ENCODE measurements around the gene NXN. TPM values are rescaled to one million over a fixed set of nuclear protein-coding genes. Genes with fewer than 3 reads are reported as not detected.

Gene NXN
- total and polyA plus RNA-seq, 2 donors (not counting 1 experiment from before 2014, with no cell fraction given) = 0.04 to 0.17 TPM

DNA sequence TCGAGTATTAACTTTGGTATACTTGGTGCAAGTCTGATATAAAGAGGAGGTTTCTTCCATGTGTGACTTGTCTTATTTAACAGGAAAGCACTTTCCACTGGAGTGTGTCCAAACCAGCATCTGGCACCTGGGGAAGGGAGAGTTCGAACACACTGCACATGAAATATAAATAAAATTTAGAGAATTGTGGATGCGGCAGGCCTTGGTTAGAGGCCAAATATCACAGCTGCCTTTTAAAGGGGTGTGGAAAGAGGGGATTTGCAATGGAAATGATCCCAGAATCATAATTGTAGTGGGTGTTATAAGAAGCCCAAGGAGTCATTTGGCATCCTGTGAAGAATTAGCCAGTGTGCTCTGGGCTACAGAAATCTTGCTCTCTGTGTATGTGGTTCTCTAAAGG, 4.3 kb upstream of the NXN start:
- H3K9me3 ChIP-seq (ENCODE audit: control extremely low read depth in 1 of 3, control insufficient read depth in 2 of 3, insufficient read depth in 1 of 3, low read length in 2 of 3) = peaks cover 0 to 7% (median 0%) of the 10 kb centered on the region in 3 donors
- no peak overlapping the region for H3K4me2 ChIP-seq (replicated peaks; ENCODE audit: low read depth, low read length, poor library complexity, severe bottlenecking)
- ChIA-PET POLR2A (no interaction called here), CTCF (no interaction called here)
- DNase-seq = no peak
- no peak for ATAC-seq (ENCODE audit: low read depth)
- peaks cover 13% of the 10 kb centered on the region for H3K4me1 Mint-ChIP-seq
- H3K4me3 Mint-ChIP-seq = no peak overlapping the region
- H3K27me3 ChIP-seq (replicated peaks in 1 of 4; ENCODE audit: control extremely low read depth in 1 of 4, control insufficient read depth in 3 of 4, insufficient read depth in 4 of 4, low read length in 3 of 4) = no peaks in the 10 kb centered on the region
- H2AFZ ChIP-seq (ENCODE audit: insufficient read depth, low read depth, low read length, poor library complexity, severe bottlenecking) = no peak overlapping the region
- no peaks in the 10 kb centered on the region for H4K20me1 ChIP-seq (ENCODE audit: control insufficient read depth, insufficient read depth, low read length, poor library complexity, severe bottlenecking)
- whole genome bisulfite sequencing (ENCODE audit: insufficient coverage) = 76% methylated on average over 2 of the region's 3 CpGs
- no peak overlapping the region for H3K9ac ChIP-seq (ENCODE audit: low read length)
- H3K79me2 ChIP-seq (ENCODE audit: control insufficient read depth, insufficient read depth, low read length) = no peaks in the 10 kb centered on the region
- intact Hi-C loops (cut with micrococcal nuclease) = loop anchor here (5.0 kb wide), 1 partner anchor 202 kb away; the partner anchor contains the start of genes GLOD4 and MRM3
- peaks cover 12 to 19% of the 10 kb centered on the region in 2 donors for H3K4me1 ChIP-seq (ENCODE audit: control insufficient read depth in 2 of 2, insufficient read depth in 2 of 2, low read length in 2 of 2)
- H3K36me3 ChIP-seq (replicated peaks in 1 of 2; ENCODE audit: control extremely low read depth in 1 of 2, control insufficient read depth in 1 of 2, extremely low read depth in 1 of 2, insufficient read depth in 2 of 2, low read length in 1 of 2) = no peaks in the 10 kb centered on the region
- H3K27ac Mint-ChIP-seq = no peak overlapping the region
- H3K9me3 Mint-ChIP-seq (ENCODE audit: insufficient read depth) = no peaks in the 10 kb centered on the region
- no peak overlapping the region for H3K27ac ChIP-seq (ENCODE audit: low read length in 2 of 2)
- no peaks in the 10 kb centered on the region for H3K27me3 Mint-ChIP-seq
- no peak overlapping the region for H3K4me3 ChIP-seq (ENCODE audit: control extremely low read depth in 1 of 5, extremely low read depth in 1 of 5, insufficient read depth in 1 of 5, low read depth in 2 of 5, low read length in 4 of 5)
- no peak for TF ChIP-seq EZH2 (IDR thresholded peaks at IDR 0.05; ENCODE audit: borderline replicate concordance, insufficient read depth, low read depth, low read length, poor library complexity, severe bottlenecking)
- TF ChIP-seq, protein P1, sequence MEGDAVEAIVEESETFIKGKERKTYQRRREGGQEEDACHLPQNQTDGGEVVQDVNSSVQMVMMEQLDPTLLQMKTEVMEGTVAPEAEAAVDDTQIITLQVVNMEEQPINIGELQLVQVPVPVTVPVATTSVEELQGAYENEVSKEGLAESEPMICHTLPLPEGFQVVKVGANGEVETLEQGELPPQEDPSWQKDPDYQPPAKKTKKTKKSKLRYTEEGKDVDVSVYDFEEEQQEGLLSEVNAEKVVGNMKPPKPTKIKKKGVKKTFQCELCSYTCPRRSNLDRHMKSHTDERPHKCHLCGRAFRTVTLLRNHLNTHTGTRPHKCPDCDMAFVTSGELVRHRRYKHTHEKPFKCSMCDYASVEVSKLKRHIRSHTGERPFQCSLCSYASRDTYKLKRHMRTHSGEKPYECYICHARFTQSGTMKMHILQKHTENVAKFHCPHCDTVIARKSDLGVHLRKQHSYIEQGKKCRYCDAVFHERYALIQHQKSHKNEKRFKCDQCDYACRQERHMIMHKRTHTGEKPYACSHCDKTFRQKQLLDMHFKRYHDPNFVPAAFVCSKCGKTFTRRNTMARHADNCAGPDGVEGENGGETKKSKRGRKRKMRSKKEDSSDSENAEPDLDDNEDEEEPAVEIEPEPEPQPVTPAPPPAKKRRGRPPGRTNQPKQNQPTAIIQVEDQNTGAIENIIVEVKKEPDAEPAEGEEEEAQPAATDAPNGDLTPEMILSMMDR (IDR thresholded peaks at IDR 0.05) = no peak

DNA sequence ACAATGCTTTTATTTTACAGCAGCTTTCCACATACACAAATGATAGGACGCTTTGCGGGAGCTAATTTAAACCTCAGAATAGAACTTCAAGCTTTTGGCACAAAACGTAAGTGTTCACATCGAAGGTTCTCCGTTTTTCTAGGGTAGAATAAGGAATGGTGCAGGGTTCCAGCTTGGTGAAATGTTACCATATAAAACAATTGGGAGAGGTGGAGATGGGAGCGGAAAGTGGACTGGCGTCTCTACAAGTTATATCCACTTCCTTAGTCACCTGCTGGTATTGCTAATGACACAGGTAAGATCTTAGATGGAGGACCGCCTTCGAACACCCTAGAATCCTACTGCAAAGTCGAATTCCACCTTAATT, 1.7 kb upstream of the NXN start:
- CTCF ChIA-PET = interaction anchor here (0.7 to 2.9 kb wide), 22 partner anchors 8 to 595 kb away, joined by 3 to 36 read pairs (median 4); partner anchors contain the start of genes GLOD4, MRM3, TIMM22 and VPS53
- peak overlapping the region in 1 of 2 donors; percentile 18 for H3K27ac ChIP-seq (ENCODE audit: low read length in 2 of 2)
- H3K4me1 ChIP-seq (ENCODE audit: control insufficient read depth in 2 of 2, insufficient read depth in 2 of 2, low read length in 2 of 2) = peaks cover 23 to 28% of the 10 kb centered on the region in 2 donors
- H3K79me2 ChIP-seq (ENCODE audit: control insufficient read depth, insufficient read depth, low read length) = no peaks in the 10 kb centered on the region
- Mint-ChIP-seq H3K27me3 (peaks cover 16% of the 10 kb centered on the region), H3K4me1 (peaks cover 21% of the 10 kb centered on the region), H3K4me3 (peak overlapping the region; percentile 87), H3K9me3 (ENCODE audit: insufficient read depth) (no peaks in the 10 kb centered on the region), H3K27ac (peak overlapping the region; percentile 82)
- no peaks in the 10 kb centered on the region for H4K20me1 ChIP-seq (ENCODE audit: control insufficient read depth, insufficient read depth, low read length, poor library complexity, severe bottlenecking)
- ATAC-seq (ENCODE audit: low read depth) = no peak
- H3K4me2 ChIP-seq (replicated peaks; ENCODE audit: low read depth, low read length, poor library complexity, severe bottlenecking) = peak overlapping the region; percentile 91
- H3K9ac ChIP-seq (ENCODE audit: low read length) = peak overlapping the region; percentile 67
- intact Hi-C loops (cut with micrococcal nuclease) = loop anchor here (1.0 to 5.0 kb wide), 4 partner anchors 15 to 229 kb away; partner anchors contain the start of genes GEMIN4, GLOD4 and MRM3
- H3K4me3 ChIP-seq (ENCODE audit: control extremely low read depth in 1 of 5, extremely low read depth in 1 of 5, insufficient read depth in 1 of 5, low read depth in 2 of 5, low read length in 4 of 5) = peak overlapping the region in 4 of 5 experiments; percentile 27 to 67 (median 64)
- POLR2A ChIA-PET = interaction anchor here (0.9 to 2.7 kb wide), 2 partner anchors 16 to 569 kb away, joined by 4 to 23 read pairs; partner anchors contain the start of gene TIMM22
- H3K27me3 ChIP-seq (replicated peaks in 1 of 4; ENCODE audit: control extremely low read depth in 1 of 4, control insufficient read depth in 3 of 4, insufficient read depth in 4 of 4, low read length in 3 of 4) = peaks cover 0 to 26% (median 21%) of the 10 kb centered on the region in 4 experiments
- WGBS (ENCODE audit: insufficient coverage) = 5% methylated on average over 4 of the region's 10 CpGs
- no peak for DNase-seq
- H3K9me3 ChIP-seq (ENCODE audit: control extremely low read depth in 1 of 3, control insufficient read depth in 2 of 3, insufficient read depth in 1 of 3, low read length in 2 of 3) = peaks cover 0 to 7% (median 0%) of the 10 kb centered on the region in 3 donors
- peak overlapping the region; percentile 81 for H2AFZ ChIP-seq (ENCODE audit: insufficient read depth, low read depth, low read length, poor library complexity, severe bottlenecking)
- no peaks in the 10 kb centered on the region for H3K36me3 ChIP-seq (replicated peaks in 1 of 2; ENCODE audit: control extremely low read depth in 1 of 2, control insufficient read depth in 1 of 2, extremely low read depth in 1 of 2, insufficient read depth in 2 of 2, low read length in 1 of 2)
- no peak for TF ChIP-seq EZH2 (IDR thresholded peaks at IDR 0.05; ENCODE audit: borderline replicate concordance, insufficient read depth, low read depth, low read length, poor library complexity, severe bottlenecking)
- TF ChIP-seq, protein P1 (IDR thresholded peaks at IDR 0.05) = peak; percentile 39

All from B cell (primary cell).